PC-3 (cell line): ENCODE data around the gene MYO3A. TPM values are rescaled to one million over a fixed set of nuclear protein-coding genes. Genes with fewer than 3 reads are reported as not detected.

ENCODE experiments used
- ATAC-seq: fragments of 200-7000 bp; cut with Tn5 transposase; 2 replicates; pipeline ENCODE4 v1.9.1; 2020; ENCODE audit warnings: mild to moderate bottlenecking, moderate library complexity
- BruUV-seq: library from RNA; stranded (reverse); fragments of 400-500 nt; replicated peaks from 2 replicates; lab custom pipeline; 2021; lab: Mats Ljungman, UMichigan
- CTCF ChIA-PET: fragments of 300-600 bp; sonication (Branson Sonifier 250); formaldehyde crosslinking; loops from one replicate; lab custom pipeline; 2022; ENCODE audit warnings: antibody characterized with exemption; lab: Charles Lee
- POLR2A ChIA-PET: fragments of 300-600 bp; sonication (Branson Sonifier 250); formaldehyde crosslinking; loops from one replicate; lab custom pipeline; 2022; ENCODE audit warnings: antibody characterized with exemption; ENCODE audit not compliant: unreplicated experiment; lab: Charles Lee
- DNase-seq: peaks from one replicate; pipeline ENCODE4 v3.0.0-alpha.2; 2015
- H2AFZ ChIP-seq: fragments of 300-600 bp; sonication (generic); 2 replicates; pipeline ENCODE4 v1.6.0; 2016; ENCODE audit warnings: antibody characterized with exemption, low read length
- H3F3A ChIP-seq: fragments of 300-600 bp; sonication (generic); one replicate; pipeline ENCODE4 v1.6.0; 2017; ENCODE audit warnings: antibody characterized with exemption, low read length, control low read depth, mild to moderate bottlenecking; ENCODE audit not compliant: unreplicated experiment
- H3K27ac ChIP-seq: fragments of 300-600 bp; sonication (generic); 2 replicates; pipeline ENCODE4 v1.5.1; 2016; ENCODE audit warnings: mild to moderate bottlenecking, low read length
- H3K27me3 ChIP-seq: fragments of 300-600 bp; sonication (generic); 2 replicates; pipeline ENCODE4 v1.6.1; 2016; ENCODE audit warnings: low read length, mixed read lengths
- H3K36me3 ChIP-seq: fragments of 300-600 bp; sonication (generic); 2 replicates; pipeline ENCODE4 v1.6.1; 2016; ENCODE audit warnings: low read depth, mixed run types, low read length, mixed read lengths
- H3K4me1 ChIP-seq: fragments of 300-600 bp; sonication (generic); 2 replicates; pipeline ENCODE4 v1.5.1; 2016; ENCODE audit warnings: low read length; ENCODE audit not compliant: insufficient read depth
- H3K4me2 ChIP-seq: fragments of 300-600 bp; sonication (generic); 2 replicates; pipeline ENCODE4 v1.6.0; 2016; ENCODE audit warnings: low read length
- H3K4me3 ChIP-seq: fragments of 300-600 bp; sonication (generic); 2 replicates; pipeline ENCODE4 v1.5.1; 2016; ENCODE audit warnings: mild to moderate bottlenecking, low read length, mixed read lengths
- H3K79me2 ChIP-seq: fragments of 300-600 bp; sonication (generic); 2 replicates; pipeline ENCODE4 v1.6.1; 2017; ENCODE audit warnings: low read length, mixed read lengths
- H3K9ac ChIP-seq: fragments of 300-600 bp; sonication (generic); 2 replicates; pipeline ENCODE4 v1.6.0; 2016; ENCODE audit warnings: mild to moderate bottlenecking, low read length
- H3K9me2 ChIP-seq: fragments of 300-600 bp; sonication (generic); replicated peaks from 2 replicates; pipeline ENCODE4 v1.6.1; 2016; ENCODE audit warnings: mixed run types, low read length, mixed read lengths
- H3K9me3 ChIP-seq: fragments of 300-600 bp; sonication (generic); 2 replicates; pipeline ENCODE4 v1.6.1; 2016; ENCODE audit warnings: low read length, mixed read lengths
- H4K20me1 ChIP-seq: fragments of 300-600 bp; sonication (generic); 2 replicates; pipeline ENCODE4 v1.6.1; 2016; ENCODE audit warnings: low read length, mixed read lengths
- CTCF ChIP-seq: fragments of 300-600 bp; sonication (generic); conservative IDR thresholded peaks from 2 replicates; pipeline ENCODE4 v1.5.1; 2017; ENCODE audit warnings: antibody characterized with exemption, low read depth, mild to moderate bottlenecking, low read length
- EZH2 ChIP-seq: fragments of 300-600 bp; sonication (generic); IDR thresholded peaks from one replicate; pipeline ENCODE4 v1.6.1; 2017; ENCODE audit warnings: antibody characterized with exemption, mild to moderate bottlenecking, low read length; ENCODE audit not compliant: unreplicated experiment
- EZH2phosphoT487 ChIP-seq: fragments of 300-600 bp; sonication (generic); IDR thresholded peaks from 2 replicates; pipeline ENCODE4 v1.6.1; 2018; ENCODE audit warnings: mild to moderate bottlenecking, antibody characterized with exemption, low read length, borderline replicate concordance
- intact Hi-C: fragments of 100-400 bp; cut with micrococcal nuclease; formaldehyde crosslinking; loops from 2 replicates; pipeline ENCODE4 v1.9.0; 2023
- total RNA-seq: library from RNA; depleted of rRNA; stranded (reverse); fragments of >200 nt; gene quantifications from 2 replicates; pipeline ENCODE4 v1.2.3, GENCODE V29; 2014

Gene MYO3A
- total RNA-seq, 1 experiment from 2014 or later: not detected

DNA sequence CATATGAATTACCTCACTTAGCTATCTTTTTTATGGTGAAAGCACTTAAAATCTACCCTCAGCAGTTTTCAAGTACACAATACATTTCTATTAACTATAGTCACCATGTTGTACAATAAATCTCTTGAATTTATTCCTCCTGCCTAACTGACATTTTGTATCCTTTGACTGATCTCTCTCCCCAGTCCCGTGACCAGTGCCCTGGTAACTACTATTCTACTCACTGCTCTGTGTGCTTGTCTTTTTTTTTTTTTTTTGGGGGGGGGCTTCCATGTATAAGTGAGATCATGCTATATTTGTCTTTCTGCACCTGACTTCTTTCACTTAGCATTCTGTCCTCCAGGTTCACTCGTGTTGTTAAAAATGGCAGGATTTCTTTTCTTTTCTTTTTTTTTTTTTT, 271.2 kb downstream of the MYO3A start:
- intact Hi-C loops: no loop called here
- Histone ChIP-seq H3K4me2 (no peak overlapping the region), H3K27me3 (peaks cover 6% of the 10 kb centered on the region; the same call in 1 of the 2 replicates), H3K9me3 (no peaks in the 10 kb centered on the region), H3K9me2 (no peaks in the 10 kb centered on the region), H4K20me1 (no peaks in the 10 kb centered on the region), H3K4me1 (no peaks in the 10 kb centered on the region), H3K4me3 (no peak overlapping the region), H3K9ac (no peak overlapping the region), H3K79me2 (no peaks in the 10 kb centered on the region), H2AFZ (no peak overlapping the region), H3K27ac (no peak overlapping the region), H3K36me3 (no peaks in the 10 kb centered on the region), H3F3A (no peaks in the 10 kb centered on the region)
- no peak for DNase-seq
- no TSS peak for BruUV-seq
- no peak for ATAC-seq
- ChIA-PET CTCF (no interaction called here), POLR2A (no interaction called here)
- no peak for TF ChIP-seq CTCF
- TF ChIP-seq EZH2: no peak
- TF ChIP-seq EZH2phosphoT487: no peak

DNA sequence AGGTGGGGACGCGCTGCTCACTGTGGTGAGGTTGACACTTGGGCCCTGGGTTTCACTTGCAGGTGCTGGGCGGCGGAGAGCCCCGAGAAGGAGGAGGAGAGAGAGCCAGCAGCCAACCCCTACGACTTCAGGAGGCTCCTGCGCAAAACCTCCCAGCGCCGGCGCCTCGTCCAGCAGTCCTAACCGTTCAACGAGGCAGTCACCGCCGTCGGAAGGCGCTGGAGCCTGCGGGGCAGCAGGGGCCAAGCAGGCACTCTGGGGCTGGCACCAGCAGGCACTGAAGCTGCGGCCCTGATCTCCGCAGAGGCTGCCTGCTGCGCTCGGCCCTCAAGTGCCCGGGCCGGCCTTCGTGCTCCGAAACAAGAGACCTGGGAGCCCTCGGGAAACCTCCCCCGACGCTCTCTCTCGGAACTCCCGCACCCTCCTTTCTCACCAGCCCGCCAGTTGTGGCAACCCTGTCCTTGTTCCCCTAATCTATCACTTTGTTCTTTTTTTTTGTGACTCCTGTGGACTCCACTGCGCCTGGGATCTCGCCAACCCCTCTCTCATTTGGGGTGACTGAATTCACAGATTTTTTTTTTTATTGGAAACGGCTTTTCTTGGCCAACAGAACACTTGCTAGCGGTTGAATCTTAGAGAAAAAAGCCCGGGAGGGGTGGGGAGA, 277.9 kb downstream of the MYO3A start:
- Histone ChIP-seq H3F3A (no peaks in the 10 kb centered on the region), H4K20me1 (no peaks in the 10 kb centered on the region), H3K4me1 (no peaks in the 10 kb centered on the region), H3K79me2 (no peaks in the 10 kb centered on the region), H3K9me2 (no peaks in the 10 kb centered on the region), H3K27me3 (peaks cover 13% of the 10 kb centered on the region), H2AFZ (no peak overlapping the region), H3K4me2 (no peak overlapping the region), H3K9me3 (no peaks in the 10 kb centered on the region), H3K36me3 (no peaks in the 10 kb centered on the region), H3K9ac (no peak overlapping the region), H3K27ac (no peak overlapping the region), H3K4me3 (no peak overlapping the region)
- no peak for TF ChIP-seq EZH2phosphoT487
- no peak for TF ChIP-seq CTCF
- TF ChIP-seq EZH2: no peak
- BruUV-seq: no TSS peak
- intact Hi-C loops: no loop called here
- no peak for DNase-seq
- CTCF ChIA-PET: no interaction called here
- POLR2A ChIA-PET: no interaction called here
- ATAC-seq: no peak

DNA sequence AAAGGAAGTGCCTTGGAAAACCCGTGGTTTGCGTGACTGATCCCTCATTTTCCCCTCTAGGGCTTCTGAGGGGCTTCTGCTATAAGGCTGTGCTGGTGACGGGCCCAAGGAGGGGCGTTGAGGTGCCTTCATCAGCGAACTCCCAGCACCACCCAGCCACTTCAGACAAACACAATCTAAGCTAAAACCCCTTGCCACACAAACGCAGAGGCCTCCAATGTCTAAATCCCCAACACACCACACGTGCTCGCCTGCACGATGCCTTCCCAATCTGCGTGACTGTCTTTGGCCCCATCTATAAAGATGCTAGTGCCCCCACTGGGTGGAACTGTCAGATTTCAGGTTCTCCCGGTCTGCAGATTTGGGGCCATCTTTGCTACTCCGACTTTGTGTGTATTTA, 278.5 kb downstream of the MYO3A start:
- Histone ChIP-seq H3K79me2 (no peaks in the 10 kb centered on the region), H3K4me3 (no peak overlapping the region), H3K9me2 (no peaks in the 10 kb centered on the region), H3K9ac (no peak overlapping the region), H3K4me1 (no peaks in the 10 kb centered on the region), H4K20me1 (no peaks in the 10 kb centered on the region), H3F3A (no peaks in the 10 kb centered on the region), H2AFZ (no peak overlapping the region), H3K27me3 (peaks cover 13% of the 10 kb centered on the region), H3K27ac (no peak overlapping the region), H3K36me3 (no peaks in the 10 kb centered on the region), H3K9me3 (no peaks in the 10 kb centered on the region), H3K4me2 (no peak overlapping the region)
- no peak for TF ChIP-seq CTCF
- TF ChIP-seq EZH2: no peak
- DNase-seq (no peak), ATAC-seq (no peak)
- no TSS peak for BruUV-seq
- intact Hi-C loops: no loop called here
- POLR2A ChIA-PET: no interaction called here
- CTCF ChIA-PET: no interaction called here
